HG03060 (cell line): Measurements from ENCODE around the gene CLEC3B.
"Not testable (repeated sequence)": the region's sequence is repeated elsewhere in the genome, so short reads cannot be mapped to it uniquely, and the experiment has no call there.

Experiments
- ATAC-seq: cut with Tn5 transposase; IDR thresholded peaks from one replicate; pipeline ENCODE4 v1.9.1; 2021; ENCODE audit warnings: low read depth, moderate number of reproducible peaks; ENCODE audit not compliant: unreplicated experiment

CLEC3B gene

GRCh38 chr3:45064512-45065372 lies 38.6 kb downstream of the CLEC3B start:
- ATAC-seq: no peak

GRCh38 chr3:45065373-45065720 lies 39.2 kb downstream of the CLEC3B start:
- ATAC-seq: no peak

- no peak for ATAC-seq
Observed at GRCh38 chr3:45066109-45066801, 40.2 kb downstream of the CLEC3B start.

GRCh38 chr3:45067486-45067885 lies 41.4 kb downstream of the CLEC3B start:
- no peak for ATAC-seq

GRCh38 chr3:45067941-45068340 lies 41.8 kb downstream of the CLEC3B start:
- ATAC-seq: no peak

GRCh38 chr3:45071075-45071474 lies 45.0 kb downstream of the CLEC3B start:
- no peak for ATAC-seq

- ATAC-seq: no peak
Observed at GRCh38 chr3:45075821-45076625, 49.9 kb downstream of the CLEC3B start.

GRCh38 chr3:45078256-45078655 lies 52.2 kb downstream of the CLEC3B start:
- ATAC-seq: not testable (repeated sequence)

- no peak for ATAC-seq
Observed at GRCh38 chr3:45078910-45079522, 52.9 kb downstream of the CLEC3B start.

- no peak for ATAC-seq
Observed at GRCh38 chr3:45079715-45080114, 53.6 kb downstream of the CLEC3B start.

GRCh38 chr3:45080824-45081223 lies 54.7 kb downstream of the CLEC3B start:
- ATAC-seq: no peak

- no peak for ATAC-seq
Observed at GRCh38 chr3:45081506-45082141, 55.5 kb downstream of the CLEC3B start.

- no peak for ATAC-seq
Observed at GRCh38 chr3:45082142-45082538, 56.0 kb downstream of the CLEC3B start.

- no peak for ATAC-seq
Observed at GRCh38 chr3:45083023-45083422, 56.9 kb downstream of the CLEC3B start.

GRCh38 chr3:45084361-45084760 lies 58.3 kb downstream of the CLEC3B start:
- ATAC-seq: no peak

- no peak for ATAC-seq
Observed at GRCh38 chr3:45084820-45085816, 59.0 kb downstream of the CLEC3B start.
